ENCODE data around the gene LINGO3. TPM values are rescaled to one million over a fixed set of nuclear protein-coding genes. Genes with fewer than 3 reads are reported as not detected.
A peak's percentile ranks its signal among the peaks of the same experiment; 100 is the strongest.

LINGO3 gene, protein sequence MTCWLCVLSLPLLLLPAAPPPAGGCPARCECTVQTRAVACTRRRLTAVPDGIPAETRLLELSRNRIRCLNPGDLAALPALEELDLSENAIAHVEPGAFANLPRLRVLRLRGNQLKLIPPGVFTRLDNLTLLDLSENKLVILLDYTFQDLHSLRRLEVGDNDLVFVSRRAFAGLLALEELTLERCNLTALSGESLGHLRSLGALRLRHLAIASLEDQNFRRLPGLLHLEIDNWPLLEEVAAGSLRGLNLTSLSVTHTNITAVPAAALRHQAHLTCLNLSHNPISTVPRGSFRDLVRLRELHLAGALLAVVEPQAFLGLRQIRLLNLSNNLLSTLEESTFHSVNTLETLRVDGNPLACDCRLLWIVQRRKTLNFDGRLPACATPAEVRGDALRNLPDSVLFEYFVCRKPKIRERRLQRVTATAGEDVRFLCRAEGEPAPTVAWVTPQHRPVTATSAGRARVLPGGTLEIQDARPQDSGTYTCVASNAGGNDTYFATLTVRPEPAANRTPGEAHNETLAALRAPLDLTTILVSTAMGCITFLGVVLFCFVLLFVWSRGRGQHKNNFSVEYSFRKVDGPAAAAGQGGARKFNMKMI
- total RNA-seq (not detected in 2 replicates), polyA plus RNA-seq (not detected in 2 replicates), polyA minus RNA-seq (not detected in 2 replicates), Bru-seq, nascent RNA (not detected), BruChase-seq, experiment 1, labeled RNA remaining after a 6-hour chase (not detected), BruChase-seq, experiment 2, labeled RNA remaining after a 2-hour chase (not detected)
- polyA plus RNA-seq (2011; cell fraction: cytosol; rRNA removed) = not detected in 2 replicates
- polyA plus RNA-seq (2011; cell fraction: nucleus; rRNA removed) = not detected in 2 replicates
- polyA plus RNA-seq (2012) = not detected in 2 replicates
- not detected for polyA minus RNA-seq (2011; cell fraction: cytosol; rRNA and poly(A)+ RNA removed)
- not detected in 2 replicates for polyA minus RNA-seq (2011; cell fraction: nucleus; rRNA and poly(A)+ RNA removed)
- long read RNA-seq = 0 reads

- intact Hi-C loops (cut with micrococcal nuclease) (no loop called here), dilution Hi-C loops (cut with MboI; ENCODE audit: extremely low pct_ligation_motif_present, low sequenced_read_pairs) (no loop called here)
- BruUV-seq (replicated peaks) = no TSS peak
- Histone ChIP-seq H3K9ac (replicated peaks; ENCODE audit: extremely low read depth, insufficient read depth, low read length) (no peak within 1 kb of the TSS), H3K36me3 (ENCODE audit: control insufficient read depth in 2 of 2, extremely low read depth in 1 of 2, insufficient read depth in 2 of 2, low read length in 2 of 2) (no peaks in the 10 kb centered on the region), H4K20me1 (replicated peaks; ENCODE audit: control insufficient read depth, extremely low read depth, insufficient read depth, low read length) (no peaks in the 10 kb centered on the region), H2AFZ (ENCODE audit: low read depth, low read length) (no peak within 1 kb of the TSS), H3K4me1 (ENCODE audit: control insufficient read depth, extremely low read depth, insufficient read depth, low read length) (no peaks in the 10 kb centered on the region), H3K9me1 (replicated peaks; ENCODE audit: control insufficient read depth, extremely low read depth, insufficient read depth, low read length) (no peaks in the 10 kb centered on the region), H3K79me2 (ENCODE audit: control insufficient read depth, insufficient read depth, low read length) (no peaks in the 10 kb centered on the region), H3K4me3 (replicated peaks in 1 of 3; ENCODE audit: insufficient read depth in 1 of 3, low read depth in 1 of 3, low read length in 3 of 3) (no peak within 1 kb of the TSS), H3K27ac (ENCODE audit: insufficient read depth, low read depth, low read length) (no peak within 1 kb of the TSS), H3K4me2 (ENCODE audit: insufficient read depth, low read length) (no peak within 1 kb of the TSS), H3K9me3 (replicated peaks; ENCODE audit: control insufficient read depth, insufficient read depth, low read length) (no peaks in the 10 kb centered on the region), H3K27me3 (ENCODE audit: control insufficient read depth in 2 of 2, insufficient read depth in 2 of 2, low read length in 2 of 2) (peaks cover 10 to 22% of the 10 kb centered on the region in 2 experiments)
- ChIA-PET CTCF (no interaction called here), POLR2A (no interaction called here)
- FAIRE-seq (no peak), DNase-seq (ENCODE audit: low read depth, low spot score) (no peak)
- TF ChIP-seq JUN (IDR thresholded peaks at IDR 0.05; ENCODE audit: borderline replicate concordance, insufficient read depth, insufficient read length, low read depth) = no peak
- TF ChIP-seq FOS (IDR thresholded peaks at IDR 0.05; ENCODE audit: borderline replicate concordance, insufficient read depth, low read length) = no peak
- TF ChIP-seq CTCF (IDR thresholded peaks at IDR 0.05; ENCODE audit: extremely low read depth in 1 of 2, insufficient read depth in 1 of 2, low read depth in 1 of 2, low read length in 2 of 2) = no peak
- no peak for TF ChIP-seq MYC (IDR thresholded peaks at IDR 0.05; ENCODE audit: low read depth, low read length)
- TF ChIP-seq POLR2AphosphoS5 (IDR thresholded peaks at IDR 0.05; ENCODE audit: insufficient read depth, low read depth, low read length) = no peak
- peak; percentile 69 for TF ChIP-seq EZH2 (IDR thresholded peaks at IDR 0.05; ENCODE audit: borderline replicate concordance, low read depth, low read length, severe bottlenecking)
- TF ChIP-seq MAX (IDR thresholded peaks at IDR 0.05; ENCODE audit: insufficient read depth, insufficient read length) = no peak
- no peak for TF ChIP-seq GATA2 (IDR thresholded peaks at IDR 0.05; ENCODE audit: insufficient read depth, insufficient read length, low read depth, low read length)
Observed at GRCh38 chr19:2308114-2308556, at the start of gene LINGO3. Gene LINGO3 (minus strand): TSS chr19:2308154. CDS start chr19:2291776, 16,378 bp downstream.

Data from endothelial cell of umbilical vein (primary cell).